NCI-H1436 treated with DMSO at 0.1 percent for 48 hours (cell line): ENCODE results near the gene ADAMTS2.

Experiments used
- DNase-seq: peaks from one replicate; lab custom pipeline; 2025; lab: John Stamatoyannopoulos, UW

The ADAMTS2 gene

GRCh38 chr5:179343719-179344430 is 1.4 kb downstream of the ADAMTS2 start:
- DNase-seq, result no peak

GRCh38 chr5:179343021-179343718 is 2.1 kb downstream of the ADAMTS2 start:
- DNase-seq, result no peak

GRCh38 chr5:179342577-179342976 is 2.7 kb downstream of the ADAMTS2 start:
- DNase-seq, result no peak

GRCh38 chr5:179340465-179340864 is 4.8 kb downstream of the ADAMTS2 start:
- DNase-seq, result no peak

- DNase-seq, result no peak
Measured at GRCh38 chr5:179339996-179340395, 5.3 kb downstream of the ADAMTS2 start.

GRCh38 chr5:179339081-179339480 is 6.2 kb downstream of the ADAMTS2 start:
- no peak for DNase-seq

GRCh38 chr5:179337796-179338676 is 7.2 kb downstream of the ADAMTS2 start:
- DNase-seq, result no peak

GRCh38 chr5:179336871-179337795 is 8.1 kb downstream of the ADAMTS2 start:
- DNase-seq, result no peak

- no peak for DNase-seq
Measured at GRCh38 chr5:179336126-179336870, 9.0 kb downstream of the ADAMTS2 start.

GRCh38 chr5:179333796-179334761 is 11.2 kb downstream of the ADAMTS2 start:
- no peak for DNase-seq

GRCh38 chr5:179332741-179333290 is 12.4 kb downstream of the ADAMTS2 start:
- no peak for DNase-seq

- DNase-seq, result no peak
Measured at GRCh38 chr5:179331591-179332375, 13.5 kb downstream of the ADAMTS2 start.

GRCh38 chr5:179330186-179330900 is 14.9 kb downstream of the ADAMTS2 start:
- DNase-seq, result no peak

GRCh38 chr5:179328291-179328690 is 17.0 kb downstream of the ADAMTS2 start:
- DNase-seq, result no peak

GRCh38 chr5:179327021-179327735 is 18.1 kb downstream of the ADAMTS2 start:
- no peak for DNase-seq

GRCh38 chr5:179326122-179326927 is 18.9 kb downstream of the ADAMTS2 start:
- no peak for DNase-seq
